HEK293 (cell line): Measurements from ENCODE around the gene PTGER4.

Source experiments
- CTCF ChIA-PET: fragments of 350-600 bp; formaldehyde crosslinking; extraction: SDS; loops from one replicate; lab custom pipeline; 2021; ENCODE audit warnings: antibody characterized with exemption; lab: Yijun Ruan, JAX
- POLR2A ChIA-PET: fragments of 300-600 bp; formaldehyde crosslinking; extraction: SDS; loops from one replicate; lab custom pipeline; 2020; ENCODE audit warnings: antibody characterized with exemption, inconsistent platforms; lab: Yijun Ruan, JAX
- H3K27ac ChIP-seq: fragments of 200-500 bp; sonication (Bioruptor generic); 2 replicates; pipeline ENCODE4 v1.5.1; 2014; ENCODE audit warnings: low read depth, low read length, control low read depth, inconsistent platforms; ENCODE audit errors: extremely low read depth
- H3K36me3 ChIP-seq, 2 experiments: fragments of 200-500 bp in 1 of 2; sonication (Bioruptor generic) in 1 of 2; 1 replicate in 1 of 2; 2 replicates in 1 of 2; pipeline ENCODE4 v1.5.1; 2014 to 2017; ENCODE audit warnings: inconsistent platforms in 2 of 2, low read length in 2 of 2; ENCODE audit not compliant: control insufficient read depth in 2 of 2, insufficient read depth in 1 of 2
- H3K4me1 ChIP-seq: fragments of 200-500 bp; sonication (Bioruptor generic); 2 replicates; pipeline ENCODE4 v1.5.1; 2014; ENCODE audit warnings: mild to moderate bottlenecking, low read length, inconsistent platforms; ENCODE audit not compliant: control insufficient read depth, insufficient read depth
- H3K4me3 ChIP-seq: 2 replicates; pipeline ENCODE4 v1.5.1; 2011; ENCODE audit warnings: low read depth, mild to moderate bottlenecking, control low read depth, low read length, moderate library complexity
- H3K9me3 ChIP-seq: fragments of 200-500 bp; sonication (Bioruptor generic); 2 replicates; pipeline ENCODE4 v1.5.1; 2014; ENCODE audit warnings: low read depth, low read length, inconsistent platforms; ENCODE audit not compliant: control insufficient read depth, insufficient read depth
- BCL11B ChIP-seq: fragments of 450-650 bp; formaldehyde crosslinking; IDR thresholded peaks from 2 replicates; pipeline ENCODE4 v1.5.1; 2016; ENCODE audit warnings: low read depth, missing biosample characterization, missing genetic modification characterization
- EGR2 ChIP-seq: fragments of 450-650 bp; formaldehyde crosslinking; IDR thresholded peaks from 2 replicates; pipeline ENCODE4 v1.5.1; 2016; ENCODE audit warnings: low read depth, missing biosample characterization, missing genetic modification characterization
- KLF10 ChIP-seq: fragments of 450-650 bp; IDR thresholded peaks from 2 replicates; pipeline ENCODE4 v1.5.1; 2018; ENCODE audit warnings: missing biosample characterization, mild to moderate bottlenecking, missing genetic modification characterization
- PRDM10 ChIP-seq: fragments of 450-650 bp; formaldehyde crosslinking; IDR thresholded peaks from 2 replicates; pipeline ENCODE4 v1.5.1; 2016; ENCODE audit warnings: missing biosample characterization, missing genetic modification characterization
- PRDM4 ChIP-seq: fragments of 450-650 bp; formaldehyde crosslinking; IDR thresholded peaks from 2 replicates; pipeline ENCODE4 v1.5.1; 2017; ENCODE audit warnings: missing biosample characterization, missing genetic modification characterization
- SCRT2 ChIP-seq: fragments of 450-650 bp; formaldehyde crosslinking; IDR thresholded peaks from 2 replicates; pipeline ENCODE4 v1.5.1; 2016; ENCODE audit warnings: missing biosample characterization, missing genetic modification characterization
- ZBTB44 ChIP-seq: fragments of 450-650 bp; IDR thresholded peaks from 2 replicates; pipeline ENCODE4 v1.5.1; 2018; ENCODE audit warnings: missing biosample characterization, mild to moderate bottlenecking, missing genetic modification characterization
- ZBTB49 ChIP-seq: fragments of 450-650 bp; formaldehyde crosslinking; IDR thresholded peaks from 2 replicates; pipeline ENCODE4 v1.5.1; 2016; ENCODE audit warnings: missing biosample characterization, missing genetic modification characterization, low read depth
- ZFP3 ChIP-seq: fragments of 450-650 bp; formaldehyde crosslinking; IDR thresholded peaks from 2 replicates; pipeline ENCODE4 v1.5.1; 2016; ENCODE audit warnings: low read depth, missing biosample characterization, missing genetic modification characterization
- ZNF112 ChIP-seq: fragments of 450-650 bp; formaldehyde crosslinking; IDR thresholded peaks from 2 replicates; pipeline ENCODE4 v1.5.0; 2017; ENCODE audit warnings: missing biosample characterization, missing genetic modification characterization
- ZNF16 ChIP-seq: fragments of 450-650 bp; formaldehyde crosslinking; IDR thresholded peaks from 2 replicates; pipeline ENCODE4 v1.5.1; 2016; ENCODE audit warnings: low read depth, missing biosample characterization, missing genetic modification characterization
- ZNF2 ChIP-seq: fragments of 450-650 bp; formaldehyde crosslinking; IDR thresholded peaks from 2 replicates; pipeline ENCODE4 v1.5.1; 2016; ENCODE audit warnings: missing biosample characterization, missing genetic modification characterization
- ZNF202 ChIP-seq: fragments of 450-650 bp; formaldehyde crosslinking; IDR thresholded peaks from 2 replicates; pipeline ENCODE4 v1.5.1; 2016; ENCODE audit warnings: missing biosample characterization, missing genetic modification characterization, borderline replicate concordance
- ZNF221 ChIP-seq: fragments of 450-650 bp; formaldehyde crosslinking; IDR thresholded peaks from 2 replicates; pipeline ENCODE4 v1.5.1; 2017; ENCODE audit warnings: missing biosample characterization, missing genetic modification characterization, borderline replicate concordance
- ZNF239 ChIP-seq: fragments of 450-650 bp; formaldehyde crosslinking; IDR thresholded peaks from 2 replicates; pipeline ENCODE4 v1.5.1; 2016; ENCODE audit warnings: missing biosample characterization, missing genetic modification characterization
- ZNF274 ChIP-seq, 2 experiments: fragments of 200-500 bp in 1 of 2; fragments of 450-650 bp in 1 of 2; sonication (Bioruptor generic) in 1 of 2; formaldehyde crosslinking in 1 of 2; IDR thresholded peaks; 2 replicates each; pipeline versions ENCODE4 v1.5.1 to v1.6.1; 2014 to 2016; ENCODE audit warnings: borderline replicate concordance in 1 of 2, inconsistent platforms in 1 of 2, low read length in 1 of 2, missing biosample characterization in 1 of 2, missing genetic modification characterization in 1 of 2
- ZNF391 ChIP-seq: fragments of 450-650 bp; formaldehyde crosslinking; IDR thresholded peaks from 2 replicates; pipeline ENCODE4 v1.5.1; 2016; ENCODE audit warnings: low read depth, missing biosample characterization, missing genetic modification characterization, borderline replicate concordance
- ZNF404 ChIP-seq: fragments of 450-650 bp; formaldehyde crosslinking; IDR thresholded peaks from 2 replicates; pipeline ENCODE4 v1.5.1; 2017; ENCODE audit warnings: missing biosample characterization, missing genetic modification characterization
- ZNF473 ChIP-seq: fragments of 450-650 bp; formaldehyde crosslinking; IDR thresholded peaks from 2 replicates; pipeline ENCODE4 v1.5.1; 2017; ENCODE audit warnings: missing biosample characterization, missing genetic modification characterization
- ZNF510 ChIP-seq: fragments of 450-650 bp; formaldehyde crosslinking; IDR thresholded peaks from 2 replicates; pipeline ENCODE4 v1.5.1; 2018; ENCODE audit warnings: mild to moderate bottlenecking, missing genetic modification characterization, missing biosample characterization; ENCODE audit not compliant: insufficient replicate concordance
- ZNF548 ChIP-seq: fragments of 450-650 bp; formaldehyde crosslinking; IDR thresholded peaks from 2 replicates; pipeline ENCODE4 v1.5.1; 2016; ENCODE audit warnings: missing biosample characterization, missing genetic modification characterization
- ZNF558 ChIP-seq: fragments of 450-650 bp; formaldehyde crosslinking; IDR thresholded peaks from 2 replicates; pipeline ENCODE4 v1.5.1; 2016; ENCODE audit warnings: missing biosample characterization, missing genetic modification characterization
- ZNF571 ChIP-seq: fragments of 450-650 bp; formaldehyde crosslinking; IDR thresholded peaks from 2 replicates; pipeline ENCODE4 v1.5.0; 2017; ENCODE audit warnings: missing biosample characterization, missing genetic modification characterization
- ZNF600 ChIP-seq: fragments of 450-650 bp; formaldehyde crosslinking; IDR thresholded peaks from 2 replicates; pipeline ENCODE4 v1.5.1; 2016; ENCODE audit warnings: missing biosample characterization, missing genetic modification characterization
- ZNF621 ChIP-seq: fragments of 450-650 bp; formaldehyde crosslinking; IDR thresholded peaks from 2 replicates; pipeline ENCODE4 v1.5.1; 2017; ENCODE audit warnings: missing biosample characterization, missing genetic modification characterization
- ZNF785 ChIP-seq: fragments of 450-650 bp; formaldehyde crosslinking; IDR thresholded peaks from 2 replicates; pipeline ENCODE4 v1.5.1; 2016; ENCODE audit warnings: missing biosample characterization, missing genetic modification characterization

Gene PTGER4

GRCh38 chr5:40660751-40661150 lies 19.0 kb upstream of the PTGER4 start:
- H3K36me3 ChIP-seq = no peaks in the 10 kb centered on the region
- no peak for TF ChIP-seq ZNF221 (tag by site-specific recombination)
- TF ChIP-seq ZBTB49 = no peak
- no peak for TF ChIP-seq PRDM10 (tag by site-specific recombination)
- no peak for TF ChIP-seq ZNF239 (tag by site-specific recombination)
- no peak for TF ChIP-seq EGR2 (tag by site-specific recombination)
- TF ChIP-seq ZNF391 (tag by site-specific recombination) = no peak
- TF ChIP-seq KLF10 = no peak
- no peak for TF ChIP-seq SCRT2 (tag by site-specific recombination)
- TF ChIP-seq PRDM4 (tag by site-specific recombination) = no peak
- no peak for TF ChIP-seq ZNF600
- TF ChIP-seq ZNF274 (IDR thresholded peaks at IDR 0.05; ENCODE audit: low read length) = no peak
- no peak for TF ChIP-seq ZNF274 (tag by site-specific recombination; IDR thresholded peaks at IDR 0.05; ENCODE audit: borderline replicate concordance)
- TF ChIP-seq ZNF621 (tag by site-specific recombination) = no peak
- TF ChIP-seq ZBTB44 (tag by site-specific recombination) = no peak
- no peak overlapping the region for H3K27ac ChIP-seq
- CTCF ChIA-PET = no interaction called here
- no peaks in the 10 kb centered on the region for H3K9me3 ChIP-seq
- no peak overlapping the region for H3K4me3 ChIP-seq
- H3K4me1 ChIP-seq = no peaks in the 10 kb centered on the region
- POLR2A ChIA-PET = no interaction called here

GRCh38 chr5:40665635-40666298 lies 13.9 kb upstream of the PTGER4 start:
- H3K9me3 ChIP-seq = no peaks in the 10 kb centered on the region
- no peaks in the 10 kb centered on the region for H3K36me3 ChIP-seq
- CTCF ChIA-PET = interaction anchor here (0.6 to 0.7 kb wide), 3 partner anchors 62 to 951 kb away, joined by 3 to 4 read pairs (median 3); no protein-coding TSS in a partner anchor
- no peak overlapping the region for H3K27ac ChIP-seq
- no peaks in the 10 kb centered on the region for H3K4me1 ChIP-seq
- POLR2A ChIA-PET = interaction anchor here (0.6 kb wide), 1 partner anchor 57 kb away, joined by 3 read pairs; no protein-coding TSS in a partner anchor
- no peak overlapping the region for H3K4me3 ChIP-seq
- no peak for TF ChIP-seq ZNF510
- no peak for TF ChIP-seq ZNF558 (tag by site-specific recombination)
- no peak for TF ChIP-seq ZNF785 (tag by site-specific recombination)
- no peak for TF ChIP-seq ZNF202 (tag by site-specific recombination)
- TF ChIP-seq ZNF16 (tag by site-specific recombination) = no peak
- TF ChIP-seq ZNF473 (tag by site-specific recombination) = no peak
- no peak for TF ChIP-seq ZNF2 (tag by site-specific recombination)
- TF ChIP-seq ZNF571 (tag by site-specific recombination) = no peak
- no peak for TF ChIP-seq ZNF404 (tag by site-specific recombination)
- no peak for TF ChIP-seq ZFP3 (tag by site-specific recombination)
- TF ChIP-seq BCL11B (tag by site-specific recombination) = no peak
- TF ChIP-seq ZNF548 (tag by site-specific recombination) = no peak
- no peak for TF ChIP-seq ZNF112 (tag by site-specific recombination)
